ENCODE measurements around the gene ADCY2. TPM values are rescaled to one million over a fixed set of nuclear protein-coding genes. Genes with fewer than 3 reads are reported as not detected.

Gene ADCY2
- total and polyA plus RNA-seq, 2 experiments from 2014 or later = 23.8 to 74.9 TPM

- DNase-seq (ENCODE audit: low spot score) (no peak), ATAC-seq (no peak)
- Histone ChIP-seq H3K4me2 (no peak overlapping the region), H3K27me3 (ENCODE audit: insufficient read depth) (no peaks in the 10 kb centered on the region), H2AFZ (no peak overlapping the region), H3K27ac (ENCODE audit: low read depth) (no peak overlapping the region; the same call in 1 of the 2 replicates), H3K4me1 (ENCODE audit: insufficient read depth) (no peaks in the 10 kb centered on the region), H3K36me3 (ENCODE audit: insufficient read depth) (peaks cover 26% of the 10 kb centered on the region; the same call in 1 of the 2 replicates), H3K4me3 (no peak overlapping the region), H3K79me2 (replicated peaks; ENCODE audit: insufficient read depth) (peaks cover 55% of the 10 kb centered on the region), H3F3A (replicated peaks; ENCODE audit: low read depth) (no peaks in the 10 kb centered on the region), H3K9me2 (ENCODE audit: insufficient read depth) (peaks cover 6% of the 10 kb centered on the region), H4K20me1 (replicated peaks; ENCODE audit: insufficient read depth) (peaks cover 7% of the 10 kb centered on the region)
- H3K27me3 Mint-ChIP-seq (ENCODE audit: insufficient read depth, low read depth, poor library complexity) = peaks cover 4% of the 10 kb centered on the region
- no peak overlapping the region for H3K27ac Mint-ChIP-seq
- H3K36me3 Mint-ChIP-seq (ENCODE audit: low read depth) = peaks cover 56% of the 10 kb centered on the region
- TF ChIP-seq ETS1 (IDR thresholded peaks at IDR 0.05) (no peak), CREB1 (CRISPR knock-in tag; IDR thresholded peaks at IDR 0.05; ENCODE audit: low read depth) (no peak), ZNF114 (CRISPR knock-in tag; IDR thresholded peaks at IDR 0.05) (no peak), POLR2AphosphoS5 (IDR thresholded peaks at IDR 0.05; ENCODE audit: low read depth) (no peak), STAT1 (IDR thresholded peaks at IDR 0.05; ENCODE audit: unreplicated experiment) (no peak), EZH2phosphoT487 (IDR thresholded peaks at IDR 0.05; ENCODE audit: unreplicated experiment) (no peak), CTCF (conservative IDR thresholded peaks at IDR 0.05; ENCODE audit: low read depth in 2 of 2) (no peak), EZH2 (IDR thresholded peaks at IDR 0.05; ENCODE audit: low read depth, unreplicated experiment) (no peak), REST (IDR thresholded peaks at IDR 0.05; ENCODE audit: unreplicated experiment) (no peak), JUNB (IDR thresholded peaks at IDR 0.05; ENCODE audit: unreplicated experiment) (no peak), ZNF331 (CRISPR knock-in tag; IDR thresholded peaks at IDR 0.05; ENCODE audit: low read depth) (no peak), NANOG (IDR thresholded peaks at IDR 0.05; ENCODE audit: borderline replicate concordance) (no peak), ZNF462 (CRISPR knock-in tag; IDR thresholded peaks at IDR 0.05) (no peak)
- H3K9me3 Mint-ChIP-seq = no peaks in the 10 kb centered on the region
- no peak overlapping the region for H3K4me3 Mint-ChIP-seq
- H3K4me1 Mint-ChIP-seq = no peaks in the 10 kb centered on the region
Observed at GRCh38 chr5:7629561-7629960, 233.6 kb downstream of the ADCY2 start.

Data from GM23338 (cell line).